Hepatic stellate cell (primary cell): Measurements from ENCODE around the gene SH2D2A.

Experiments
- DNase-seq: peaks from one replicate; pipeline ENCODE4 v3.0.0; 2011; ENCODE audit warnings: low spot score

SH2D2A gene

GRCh38 chr1:156847591-156848460 lies 31.2 kb upstream of the SH2D2A start:
- DNase-seq, result no peak

- no peak for DNase-seq
Observed at GRCh38 chr1:156846643-156847042, 30.0 kb upstream of the SH2D2A start.

- no peak for DNase-seq
Observed at GRCh38 chr1:156845953-156846545, 29.4 kb upstream of the SH2D2A start.

- no peak for DNase-seq
Observed at GRCh38 chr1:156845055-156845952, 28.7 kb upstream of the SH2D2A start.

- no peak for DNase-seq
Observed at GRCh38 chr1:156844638-156845037, 28.0 kb upstream of the SH2D2A start.

GRCh38 chr1:156844102-156844501 lies 27.5 kb upstream of the SH2D2A start:
- no peak for DNase-seq

GRCh38 chr1:156842618-156843300 lies 26.1 kb upstream of the SH2D2A start:
- DNase-seq, result no peak

GRCh38 chr1:156841295-156841855 lies 24.7 kb upstream of the SH2D2A start:
- no peak for DNase-seq

- DNase-seq, result no peak
Observed at GRCh38 chr1:156840898-156841279, 24.2 kb upstream of the SH2D2A start.

- DNase-seq, result no peak
Observed at GRCh38 chr1:156840186-156840897, 23.7 kb upstream of the SH2D2A start.

GRCh38 chr1:156839426-156840109 lies 22.9 kb upstream of the SH2D2A start:
- no peak for DNase-seq

GRCh38 chr1:156838972-156839371 lies 22.3 kb upstream of the SH2D2A start:
- DNase-seq, result peak; percentile 64

- DNase-seq, result no peak
Observed at GRCh38 chr1:156836892-156837291, 20.2 kb upstream of the SH2D2A start.

- no peak for DNase-seq
Observed at GRCh38 chr1:156836041-156836654, 19.5 kb upstream of the SH2D2A start.

GRCh38 chr1:156834322-156834721 lies 17.7 kb upstream of the SH2D2A start:
- DNase-seq, result no peak

GRCh38 chr1:156833603-156834002 lies 17.0 kb upstream of the SH2D2A start:
- no peak for DNase-seq

GRCh38 chr1:156832434-156832833 lies 15.8 kb upstream of the SH2D2A start:
- DNase-seq, result no peak

- DNase-seq, result no peak
Observed at GRCh38 chr1:156828400-156829124, 11.9 kb upstream of the SH2D2A start.

- no peak for DNase-seq
Observed at GRCh38 chr1:156826630-156827029, 10.0 kb upstream of the SH2D2A start.
